ENCODE results near the gene OSCP1. TPM values are rescaled to one million over a fixed set of nuclear protein-coding genes. Genes with fewer than 3 reads are reported as not detected.

OSCP1 gene
- total RNA-seq, 1 experiment from 2014 or later = 3.2 TPM

GRCh38 chr1:36406440-36406839 lies 43.8 kb downstream of the OSCP1 start:
- H2BK120ac ChIP-seq (ENCODE audit: low read depth, low read length, poor library complexity, severe bottlenecking) = no peak overlapping the region
- TF ChIP-seq, protein P1, sequence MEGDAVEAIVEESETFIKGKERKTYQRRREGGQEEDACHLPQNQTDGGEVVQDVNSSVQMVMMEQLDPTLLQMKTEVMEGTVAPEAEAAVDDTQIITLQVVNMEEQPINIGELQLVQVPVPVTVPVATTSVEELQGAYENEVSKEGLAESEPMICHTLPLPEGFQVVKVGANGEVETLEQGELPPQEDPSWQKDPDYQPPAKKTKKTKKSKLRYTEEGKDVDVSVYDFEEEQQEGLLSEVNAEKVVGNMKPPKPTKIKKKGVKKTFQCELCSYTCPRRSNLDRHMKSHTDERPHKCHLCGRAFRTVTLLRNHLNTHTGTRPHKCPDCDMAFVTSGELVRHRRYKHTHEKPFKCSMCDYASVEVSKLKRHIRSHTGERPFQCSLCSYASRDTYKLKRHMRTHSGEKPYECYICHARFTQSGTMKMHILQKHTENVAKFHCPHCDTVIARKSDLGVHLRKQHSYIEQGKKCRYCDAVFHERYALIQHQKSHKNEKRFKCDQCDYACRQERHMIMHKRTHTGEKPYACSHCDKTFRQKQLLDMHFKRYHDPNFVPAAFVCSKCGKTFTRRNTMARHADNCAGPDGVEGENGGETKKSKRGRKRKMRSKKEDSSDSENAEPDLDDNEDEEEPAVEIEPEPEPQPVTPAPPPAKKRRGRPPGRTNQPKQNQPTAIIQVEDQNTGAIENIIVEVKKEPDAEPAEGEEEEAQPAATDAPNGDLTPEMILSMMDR (conservative IDR thresholded peaks at IDR 0.05) = no peak
- Mint-ChIP-seq H3K9me3 (no peaks in the 10 kb centered on the region), H3K27me3 (ENCODE audit: low read depth) (no peaks in the 10 kb centered on the region), H3K4me3 (no peak overlapping the region), H3K4me1 (peaks cover 7 to 8% of the 10 kb centered on the region in 2 experiments; a peak in 3 of 4 replicates), H3K27ac (peak overlapping the region in 1 of 3 experiments; percentile 47; a peak in 2 of 7 replicates), H3K36me3 (ENCODE audit: insufficient read depth in 1 of 3, low read depth in 3 of 3) (peaks cover 4 to 18% (median 18%) of the 10 kb centered on the region in 3 experiments)
- H3K23me2 ChIP-seq (ENCODE audit: insufficient read length, low read depth, low read length, poor library complexity, severe bottlenecking) = peaks cover 3% of the 10 kb centered on the region
- no peaks in the 10 kb centered on the region for H3K9me3 ChIP-seq (ENCODE audit: control insufficient read depth, low read depth, low read length)
- H3K27me3 ChIP-seq (ENCODE audit: insufficient read depth, low read length) = no peaks in the 10 kb centered on the region
- no peak overlapping the region for H2BK20ac ChIP-seq (ENCODE audit: low read depth, low read length, poor library complexity, severe bottlenecking)
- H4K20me1 ChIP-seq (ENCODE audit: control insufficient read depth, insufficient read depth, insufficient read length) = no peaks in the 10 kb centered on the region
- H3K9ac ChIP-seq (ENCODE audit: extremely low read depth, insufficient read length, low read length) = no peak overlapping the region
- H2BK5ac ChIP-seq (ENCODE audit: insufficient read length, low read length) = no peak overlapping the region
- H3K4me1 ChIP-seq (ENCODE audit: insufficient read depth, low read length) = no peaks in the 10 kb centered on the region
- no peak overlapping the region for H3K27ac ChIP-seq (ENCODE audit: insufficient read length, low read depth, low read length)
- no peaks in the 10 kb centered on the region for H3K79me2 ChIP-seq (ENCODE audit: insufficient read depth, low read length)
- no peak overlapping the region for H2AFZ ChIP-seq (ENCODE audit: low read length)
- H3K23ac ChIP-seq (ENCODE audit: insufficient read length, low read depth, low read length) = no peak overlapping the region
- no peaks in the 10 kb centered on the region for H3K79me1 ChIP-seq (ENCODE audit: insufficient read depth, low read depth, low read length, poor library complexity, severe bottlenecking)
- H3K18ac ChIP-seq (ENCODE audit: insufficient read length, low read depth, low read length) = no peak overlapping the region
- no peak overlapping the region for H3K56ac ChIP-seq (ENCODE audit: insufficient read length, low read depth, low read length)
- no peak overlapping the region for H3K4me2 ChIP-seq (ENCODE audit: insufficient read depth, insufficient read length, low read length)
- no peak overlapping the region for H2AK5ac ChIP-seq (ENCODE audit: insufficient read length, low read length)
- no peak overlapping the region for H2BK15ac ChIP-seq (ENCODE audit: low read depth, low read length)
- no peak overlapping the region for H2BK12ac ChIP-seq (ENCODE audit: insufficient read length, low read depth, low read length)
- H3K4ac ChIP-seq (ENCODE audit: low read depth, low read length) = no peak overlapping the region
- no peak overlapping the region for H4K91ac ChIP-seq (ENCODE audit: insufficient read length, low read depth, low read length)
- no CpG with 5 or more reads among the region's 1 CpG for WGBS (ENCODE audit: extremely low coverage, insufficient read length, low lambda C conversion rate)
- H3K14ac ChIP-seq (ENCODE audit: insufficient read depth, low read length) = no peak overlapping the region
- no peak overlapping the region for H4K8ac ChIP-seq (replicated peaks; ENCODE audit: insufficient read length, low read depth, low read length)
- no peak for DNase-seq
- H3T11ph ChIP-seq (ENCODE audit: low read length) = no peak overlapping the region
- no peak overlapping the region for H4K5ac ChIP-seq (ENCODE audit: insufficient read length, low read depth, low read length)
